Measurements from ENCODE around the gene SORT1.
A peak's percentile ranks its signal among the peaks of the same experiment; 100 is the strongest.
"Not testable (repeated sequence)": the region's sequence is repeated elsewhere in the genome, so short reads cannot be mapped to it uniquely, and the experiment has no call there.

SORT1 gene

DNA sequence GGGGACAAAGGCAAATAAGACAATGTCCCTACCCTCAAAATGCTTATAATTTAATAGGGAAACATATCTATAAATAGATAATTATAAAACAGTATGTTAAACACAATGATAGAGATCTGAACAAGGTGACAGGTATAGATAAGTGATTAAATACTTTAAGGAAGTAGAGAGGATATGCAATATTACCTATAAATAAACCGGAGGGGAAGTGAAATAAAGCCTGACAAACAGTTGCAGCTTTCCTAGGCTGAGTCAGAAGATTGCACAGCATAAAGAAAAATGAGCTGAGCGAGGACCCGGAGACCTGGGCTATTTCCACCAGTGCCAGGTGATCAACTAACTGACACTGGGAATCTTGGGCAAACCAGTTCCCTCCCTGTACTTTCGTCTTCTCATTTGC is 103.2 kb downstream of the SORT1 start:
- no peak for DNase-seq

GRCh38 chr1:109293026-109293425 is 104.7 kb downstream of the SORT1 start:
- no peak for DNase-seq

GRCh38 chr1:109292364-109292763 is 105.4 kb downstream of the SORT1 start:
- DNase-seq: no peak

DNA sequence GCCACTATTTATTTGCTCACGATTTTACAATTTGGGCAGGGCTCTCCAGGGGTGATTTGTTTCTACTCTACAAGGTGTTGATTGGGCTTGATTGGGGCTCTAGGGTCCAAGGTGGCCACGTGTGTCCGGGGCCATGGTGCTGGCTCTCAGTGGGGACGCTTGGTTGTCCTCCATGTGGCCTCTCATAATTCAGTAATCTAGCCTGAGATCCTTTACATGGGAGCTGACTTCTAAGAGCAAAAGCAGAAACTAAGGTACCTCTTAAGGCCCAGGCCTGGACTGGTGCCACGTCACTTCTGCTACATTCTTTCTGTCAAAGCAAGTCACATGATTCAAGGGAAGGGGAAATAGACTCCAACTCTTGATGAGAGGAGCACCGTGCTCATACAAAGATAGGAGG is 106.7 kb downstream of the SORT1 start:
- peak; percentile 64 to 71 for DNase-seq

GRCh38 chr1:109290137-109290536 is 107.6 kb downstream of the SORT1 start:
- DNase-seq: no peak

- not testable (repeated sequence) for DNase-seq
These were observed 111.0 kb downstream of the SORT1 start for GRCh38 chr1:109286762-109287161.

- no peak for DNase-seq
These were observed 113.7 kb downstream of the SORT1 start for GRCh38 chr1:109283748-109284600.

- DNase-seq: peak; percentile 89 to 90
These were observed 114.6 kb downstream of the SORT1 start, which contains the start of gene PSRC1 for GRCh38 chr1:109282952-109283747. Gene PSRC1 (minus strand): TSS chr1:109283145.

DNA sequence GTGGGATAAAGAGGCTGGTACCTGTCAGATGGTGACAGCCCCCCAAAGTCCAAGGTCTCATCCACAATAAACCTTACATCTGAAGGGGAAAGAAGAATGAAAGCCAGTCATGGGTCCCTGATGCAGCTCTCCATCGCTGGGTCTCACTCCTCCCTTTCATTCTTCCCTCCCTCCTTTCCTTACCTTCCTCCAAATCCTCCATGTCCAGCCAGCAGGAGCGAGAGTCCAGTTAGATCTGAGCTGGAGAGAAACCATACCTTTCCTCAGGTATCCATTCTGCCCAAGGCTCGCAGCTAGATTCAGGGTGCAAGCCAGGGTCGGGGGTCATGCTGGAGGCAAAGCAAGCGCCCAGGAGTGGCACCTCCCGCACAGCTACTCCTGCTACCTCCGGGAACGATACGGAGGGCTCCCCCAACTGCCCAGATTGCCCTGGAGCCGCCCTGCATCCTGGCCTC is 115.2 kb downstream of the SORT1 start:
- no peak for DNase-seq

- peak; percentile 74 to 78 for DNase-seq
These were observed 115.8 kb downstream of the SORT1 start for GRCh38 chr1:109281680-109282496.

- no peak for DNase-seq
These were observed 116.9 kb downstream of the SORT1 start for GRCh38 chr1:109280862-109281261.

DNA sequence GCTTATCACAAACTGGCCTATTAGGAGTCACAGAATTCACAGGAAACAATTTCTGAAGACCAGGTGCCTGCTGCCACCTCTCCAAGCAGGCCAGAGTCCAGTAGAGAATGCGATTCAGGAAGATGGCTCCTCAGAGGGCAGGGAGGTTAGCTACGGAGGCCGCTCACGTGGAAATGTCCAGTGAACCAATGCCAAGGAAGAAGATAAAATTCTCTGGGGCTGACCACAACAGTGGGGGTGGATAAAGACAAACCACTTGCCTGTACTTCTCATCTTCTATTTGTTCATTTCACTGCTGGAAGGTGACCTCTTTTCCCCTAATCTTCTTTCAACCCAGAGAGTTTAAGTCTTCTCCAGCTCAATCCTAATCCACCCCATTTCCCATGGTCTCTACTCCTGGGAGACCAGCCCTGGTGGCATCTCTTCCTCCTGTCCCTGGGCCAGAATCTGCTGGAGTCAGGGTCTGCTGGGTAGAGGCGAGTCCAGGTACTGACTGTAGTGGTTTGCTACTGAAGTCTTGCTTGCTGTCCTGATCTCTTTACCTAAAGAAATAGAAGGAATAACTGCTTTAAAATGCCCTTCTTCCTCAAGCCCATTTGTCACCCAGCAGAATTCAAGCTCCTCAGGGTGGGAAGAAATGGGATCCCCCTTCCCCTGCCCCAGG is 118.0 kb downstream of the SORT1 start:
- no peak for DNase-seq

DNA sequence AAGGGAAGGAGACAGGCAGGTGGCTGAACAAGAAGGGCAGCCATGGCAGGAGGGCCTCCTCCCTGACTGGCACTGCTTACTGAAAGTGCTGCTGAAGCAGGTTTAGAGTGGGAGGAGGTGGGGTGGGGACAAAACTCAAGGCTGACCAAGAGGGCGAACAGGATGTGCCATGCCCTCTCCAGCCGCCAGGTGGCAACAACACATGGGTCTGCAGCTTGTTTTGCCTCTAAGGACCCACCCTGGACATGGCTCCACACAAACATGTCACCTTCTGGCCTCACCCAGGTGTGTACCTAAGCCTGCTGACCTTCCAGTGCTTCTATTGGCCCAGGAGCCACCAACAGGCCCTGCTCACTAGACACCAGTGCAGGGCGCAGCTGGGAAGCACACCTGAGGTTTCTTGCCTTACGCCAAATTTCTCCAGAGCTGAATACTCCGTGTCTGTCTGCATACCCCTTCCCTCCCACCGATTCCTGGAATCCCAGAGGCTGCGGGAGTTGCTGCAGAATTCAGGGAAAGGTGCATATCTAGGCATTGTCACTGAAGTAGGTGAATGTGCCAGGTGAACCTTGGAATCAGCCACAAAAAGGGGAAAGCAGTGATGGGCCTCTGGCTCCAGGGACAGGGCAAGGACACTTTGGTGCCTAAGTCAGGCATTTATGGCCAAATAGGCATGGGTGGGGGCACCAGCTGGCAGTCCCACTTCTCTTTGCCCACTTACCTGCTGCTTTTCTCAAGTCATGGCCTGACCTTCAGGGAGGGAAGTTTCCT is 120.1 kb downstream of the SORT1 start:
- DNase-seq: peak; percentile 28 to 59

GRCh38 chr1:109275706-109276345 is 121.9 kb downstream of the SORT1 start:
- DNase-seq: no peak

- no peak for DNase-seq
These were observed 122.9 kb downstream of the SORT1 start for GRCh38 chr1:109274533-109275476.

GRCh38 chr1:109273570-109274288 is 124.0 kb downstream of the SORT1 start:
- DNase-seq: no peak

DNA sequence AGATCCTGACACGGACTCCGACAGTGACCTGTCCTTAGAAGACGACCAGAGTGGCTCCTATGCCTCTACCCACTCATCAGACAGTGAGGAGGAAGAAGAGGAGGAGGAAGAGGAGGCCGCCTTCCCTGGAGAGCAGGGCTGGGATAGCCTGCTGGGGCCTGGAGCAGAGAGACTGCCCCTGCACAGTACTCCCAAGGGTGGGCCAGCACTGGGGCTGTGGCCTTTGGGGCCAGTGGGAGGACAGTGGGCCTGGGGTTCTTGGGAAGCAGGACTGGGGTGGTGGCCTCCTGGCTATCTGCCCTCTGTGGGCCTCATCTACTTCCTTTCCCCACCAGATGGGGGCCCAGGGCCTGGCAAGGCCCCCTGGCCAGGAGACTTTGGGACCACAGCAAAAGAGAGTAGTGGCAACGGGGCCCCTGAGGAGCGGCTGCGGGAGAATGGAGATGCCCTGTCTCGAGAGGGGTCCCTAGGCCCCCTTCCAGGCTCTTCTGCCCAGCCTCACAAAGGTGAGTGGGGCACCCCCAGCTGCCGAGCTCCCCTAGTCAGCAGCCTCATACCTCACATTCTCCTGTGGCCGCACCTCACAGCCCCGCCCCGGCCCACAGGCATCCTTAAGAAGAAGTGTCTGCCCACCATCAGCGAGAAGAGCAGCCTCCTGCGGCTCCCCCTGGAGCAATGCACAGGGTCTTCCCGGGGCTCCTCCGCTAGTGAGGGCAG is 124.7 kb downstream of the SORT1 start:
- DNase-seq: no peak

DNA sequence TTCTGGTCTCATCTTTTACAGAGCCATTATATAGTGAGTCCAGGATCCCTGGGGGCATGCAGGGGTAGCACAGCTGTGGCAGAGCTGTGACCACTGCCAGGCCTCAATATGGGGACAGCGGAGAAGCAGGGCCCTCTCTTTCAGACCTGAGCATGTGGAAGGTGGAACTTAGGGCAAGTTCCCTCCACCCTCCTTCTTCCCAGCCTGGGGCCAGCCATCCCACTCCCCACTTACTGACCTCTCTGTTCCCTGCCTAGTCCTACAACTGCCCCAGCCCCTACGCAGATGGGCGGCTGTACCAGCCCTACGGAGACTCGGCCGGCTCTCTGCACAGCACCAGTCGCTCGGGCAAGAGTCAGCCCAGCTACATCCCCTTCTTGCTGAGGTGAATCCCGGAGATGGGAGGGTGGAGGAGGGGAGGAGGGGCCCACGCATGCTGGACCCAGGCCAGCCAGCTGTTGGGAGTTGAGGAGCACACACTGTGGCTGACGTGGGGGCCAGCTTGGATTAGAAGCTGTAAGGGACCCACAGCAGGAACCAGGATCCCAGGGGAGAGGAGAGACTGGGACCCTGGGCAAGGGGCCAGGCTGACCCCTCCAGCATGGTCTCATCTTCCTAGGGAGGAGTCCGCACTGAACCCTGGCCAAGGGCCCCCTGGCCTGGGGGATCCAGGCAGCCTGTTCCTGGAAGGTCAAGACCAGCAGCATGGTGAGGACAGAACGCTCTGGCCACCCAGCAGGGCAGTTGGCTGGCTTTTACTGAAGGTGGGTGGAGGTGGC is 125.5 kb downstream of the SORT1 start:
- DNase-seq: no peak

Measured in AML-193 (cell line).